Stimulated activated CD8-positive, alpha-beta memory T cell treated with anti-CD3 and anti-CD28 coated beads, Interleukin-12 subunit alpha, Interleukin-12 subunit beta, amount 100 ng/mL, for 24 hours (primary cell): ENCODE results near the gene PLIN4.
"Not testable (repeated sequence)": the region's sequence is repeated elsewhere in the genome, so short reads cannot be mapped to it uniquely, and the experiment has no call there.

Experiments
- DNase-seq: peaks from one replicate; pipeline ENCODE4 v3.0.0-alpha.2; 2020; ENCODE audit errors: extremely low read depth

Gene PLIN4, protein sequence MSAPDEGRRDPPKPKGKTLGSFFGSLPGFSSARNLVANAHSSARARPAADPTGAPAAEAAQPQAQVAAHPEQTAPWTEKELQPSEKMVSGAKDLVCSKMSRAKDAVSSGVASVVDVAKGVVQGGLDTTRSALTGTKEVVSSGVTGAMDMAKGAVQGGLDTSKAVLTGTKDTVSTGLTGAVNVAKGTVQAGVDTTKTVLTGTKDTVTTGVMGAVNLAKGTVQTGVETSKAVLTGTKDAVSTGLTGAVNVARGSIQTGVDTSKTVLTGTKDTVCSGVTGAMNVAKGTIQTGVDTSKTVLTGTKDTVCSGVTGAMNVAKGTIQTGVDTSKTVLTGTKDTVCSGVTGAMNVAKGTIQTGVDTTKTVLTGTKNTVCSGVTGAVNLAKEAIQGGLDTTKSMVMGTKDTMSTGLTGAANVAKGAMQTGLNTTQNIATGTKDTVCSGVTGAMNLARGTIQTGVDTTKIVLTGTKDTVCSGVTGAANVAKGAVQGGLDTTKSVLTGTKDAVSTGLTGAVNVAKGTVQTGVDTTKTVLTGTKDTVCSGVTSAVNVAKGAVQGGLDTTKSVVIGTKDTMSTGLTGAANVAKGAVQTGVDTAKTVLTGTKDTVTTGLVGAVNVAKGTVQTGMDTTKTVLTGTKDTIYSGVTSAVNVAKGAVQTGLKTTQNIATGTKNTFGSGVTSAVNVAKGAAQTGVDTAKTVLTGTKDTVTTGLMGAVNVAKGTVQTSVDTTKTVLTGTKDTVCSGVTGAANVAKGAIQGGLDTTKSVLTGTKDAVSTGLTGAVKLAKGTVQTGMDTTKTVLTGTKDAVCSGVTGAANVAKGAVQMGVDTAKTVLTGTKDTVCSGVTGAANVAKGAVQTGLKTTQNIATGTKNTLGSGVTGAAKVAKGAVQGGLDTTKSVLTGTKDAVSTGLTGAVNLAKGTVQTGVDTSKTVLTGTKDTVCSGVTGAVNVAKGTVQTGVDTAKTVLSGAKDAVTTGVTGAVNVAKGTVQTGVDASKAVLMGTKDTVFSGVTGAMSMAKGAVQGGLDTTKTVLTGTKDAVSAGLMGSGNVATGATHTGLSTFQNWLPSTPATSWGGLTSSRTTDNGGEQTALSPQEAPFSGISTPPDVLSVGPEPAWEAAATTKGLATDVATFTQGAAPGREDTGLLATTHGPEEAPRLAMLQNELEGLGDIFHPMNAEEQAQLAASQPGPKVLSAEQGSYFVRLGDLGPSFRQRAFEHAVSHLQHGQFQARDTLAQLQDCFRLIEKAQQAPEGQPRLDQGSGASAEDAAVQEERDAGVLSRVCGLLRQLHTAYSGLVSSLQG (N-terminal part only)

DNA sequence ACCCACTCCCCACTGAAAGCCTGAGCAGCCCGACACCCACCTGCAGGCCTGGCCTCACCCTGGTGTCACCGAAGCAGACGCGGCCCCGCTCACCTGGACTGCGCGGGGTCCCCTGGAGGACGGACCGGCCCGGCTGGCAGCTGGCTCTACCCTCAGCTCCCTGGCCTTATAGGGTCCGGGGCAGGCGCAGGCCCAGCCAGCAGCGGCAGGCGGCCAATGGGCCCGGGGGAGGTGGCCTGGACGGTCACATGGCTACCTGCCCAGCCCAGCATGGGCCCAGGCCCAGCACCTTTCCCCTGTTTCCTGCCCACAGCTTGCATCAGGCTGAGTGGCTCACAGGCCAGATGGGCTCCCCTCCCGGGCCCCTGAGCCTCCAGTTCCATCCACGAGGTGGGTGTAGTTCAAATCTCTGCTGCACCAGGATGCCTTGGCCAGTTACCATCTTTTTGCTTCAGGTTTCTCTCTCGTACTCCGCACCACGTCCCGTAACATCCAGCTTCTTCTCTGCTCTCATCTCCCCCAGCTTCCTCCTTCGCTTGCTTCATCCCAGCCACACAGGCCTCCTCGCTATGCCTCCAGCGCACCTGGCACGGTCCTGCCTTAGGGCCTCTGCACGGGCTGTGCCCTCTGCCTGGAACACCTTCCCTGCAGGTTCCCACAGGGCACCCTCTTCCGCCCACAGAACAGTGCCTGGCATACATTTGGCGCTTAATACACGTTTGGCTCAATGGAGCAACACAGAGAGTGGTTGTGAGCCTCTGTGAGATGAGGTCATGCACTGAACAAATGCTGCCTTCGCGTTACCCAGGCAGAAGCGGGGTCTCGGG, at the start of gene PLIN4:
Gene PLIN4, minus strand, starts transcription at position 142 of the 827 bp plus-strand sequence. CDS start 214 bp downstream, outside the sequence.
- DNase-seq, result no peak

DNA sequence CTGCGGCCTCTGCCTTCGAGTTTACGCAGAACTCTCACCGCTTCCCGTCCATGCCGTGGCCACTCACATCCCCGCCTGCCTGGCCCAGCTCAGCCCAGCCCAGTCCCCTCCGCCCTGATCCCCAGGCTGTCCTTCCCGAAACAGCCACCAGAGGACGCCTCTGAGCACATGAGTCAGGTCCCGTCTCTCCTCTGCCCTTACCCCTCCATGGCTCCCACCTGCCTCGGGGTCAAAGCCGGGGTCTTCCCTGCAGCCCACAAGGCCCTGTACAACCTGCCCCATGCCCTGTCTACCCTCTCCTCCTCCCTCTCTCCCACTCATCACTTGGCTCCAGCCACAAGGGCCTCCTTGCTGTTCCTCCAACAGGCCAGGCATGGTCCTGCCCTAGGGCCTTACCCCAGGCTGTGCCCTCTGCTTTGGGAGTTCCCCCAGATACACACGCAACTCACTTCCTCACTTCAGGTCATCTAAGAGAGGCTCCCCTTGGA, 49.3 kb upstream of the PLIN4 start:
- no peak for DNase-seq

GRCh38 chr19:4566402-4567051, 48.2 kb upstream of the PLIN4 start:
- no peak for DNase-seq

GRCh38 chr19:4563562-4563961, 45.3 kb upstream of the PLIN4 start:
- not testable (repeated sequence) for DNase-seq

- DNase-seq, result not testable (repeated sequence)
These were observed 43.8 kb upstream of the PLIN4 start for GRCh38 chr19:4562085-4562484.

DNA sequence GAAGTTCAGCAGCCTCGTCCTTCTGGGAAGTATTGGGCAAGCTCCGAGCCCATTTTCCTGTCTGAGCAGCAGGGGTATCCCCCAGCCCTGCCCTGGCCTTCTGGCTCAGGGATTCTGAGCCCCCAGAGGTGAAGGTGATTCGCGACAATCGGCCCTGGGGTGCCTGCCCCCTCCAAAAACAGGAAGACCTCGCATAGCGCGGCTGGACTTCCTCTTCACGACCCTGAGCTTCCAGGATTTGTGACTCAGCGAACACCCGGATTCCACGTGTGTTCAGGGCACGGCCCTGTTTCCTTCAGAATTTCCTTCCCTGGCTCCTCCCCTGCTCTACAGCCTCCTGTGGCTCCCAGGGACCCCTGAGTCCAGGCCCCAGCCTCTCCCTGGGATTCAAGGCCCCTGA, 41.3 kb upstream of the PLIN4 start, which contains the start of gene SEMA6B:
Gene SEMA6B, minus strand, starts transcription at position 116 of the 400 bp plus-strand sequence. CDS start 1,227 bp downstream, outside the sequence.
- DNase-seq, result no peak

- DNase-seq, result no peak
These were observed 40.0 kb upstream of the PLIN4 start for GRCh38 chr19:4557971-4558941.

DNA sequence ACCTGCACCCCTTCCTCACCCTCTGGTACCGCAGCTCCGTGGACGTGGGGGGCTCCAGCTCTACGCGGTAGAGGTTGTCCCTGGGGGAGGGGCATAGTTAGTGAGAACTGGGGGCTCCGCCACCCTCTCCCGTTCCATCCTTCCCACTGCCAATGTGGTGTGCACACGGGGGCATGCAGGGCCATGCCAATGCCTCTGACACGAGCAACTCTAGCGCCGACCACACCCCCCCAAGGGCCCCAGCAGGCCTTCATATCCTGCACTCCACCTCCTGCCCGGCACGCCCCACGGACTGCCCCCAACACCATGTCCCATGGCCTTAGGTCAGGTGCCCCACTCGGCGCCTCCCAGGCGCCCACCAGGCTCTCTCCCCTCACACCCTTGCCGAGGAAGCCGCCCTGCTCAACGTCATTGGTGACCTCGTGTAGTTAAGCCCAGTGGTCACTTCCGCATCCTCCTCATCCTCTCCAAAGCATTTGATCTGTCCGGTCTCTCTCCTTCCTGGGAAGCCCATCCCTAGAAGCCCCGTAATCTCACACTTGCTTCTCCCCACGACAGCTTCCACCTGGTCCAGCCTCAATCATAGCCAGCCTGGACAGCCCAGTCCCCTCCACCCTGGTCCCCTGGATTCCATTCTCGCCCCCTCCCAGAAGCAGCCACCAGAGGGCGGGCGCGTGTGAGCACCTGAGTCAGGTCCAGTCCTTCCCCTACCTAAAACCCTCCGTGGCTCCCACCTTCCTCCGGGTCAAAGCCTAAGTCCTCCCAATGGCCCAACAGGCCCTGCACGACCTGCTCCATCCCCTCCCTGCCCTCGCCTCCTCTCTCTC, 39.1 kb upstream of the PLIN4 start:
- no peak for DNase-seq

GRCh38 chr19:4556597-4557127, 38.4 kb upstream of the PLIN4 start:
- DNase-seq, result no peak

GRCh38 chr19:4555657-4556561, 37.6 kb upstream of the PLIN4 start:
- DNase-seq, result no peak

- DNase-seq, result no peak
These were observed 36.4 kb upstream of the PLIN4 start for GRCh38 chr19:4554717-4555116.

- DNase-seq, result no peak
These were observed 35.5 kb upstream of the PLIN4 start for GRCh38 chr19:4553775-4554174.

GRCh38 chr19:4553092-4553695, 34.9 kb upstream of the PLIN4 start:
- no peak for DNase-seq

DNA sequence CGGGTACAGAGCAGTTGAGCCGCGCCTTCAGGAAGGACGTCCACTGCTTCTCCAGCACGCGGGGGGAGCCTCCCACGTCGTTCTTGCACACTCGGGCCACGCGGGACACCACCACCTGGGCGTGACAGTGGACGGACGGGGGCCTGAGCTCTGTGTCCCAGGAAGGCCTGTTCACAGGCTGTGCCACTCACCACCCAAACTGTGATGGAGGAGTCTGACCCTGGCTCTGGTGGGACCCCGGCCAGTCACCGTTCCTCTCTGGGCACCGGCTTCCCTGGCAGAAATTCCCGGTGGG, 34.2 kb upstream of the PLIN4 start:
- no peak for DNase-seq

DNA sequence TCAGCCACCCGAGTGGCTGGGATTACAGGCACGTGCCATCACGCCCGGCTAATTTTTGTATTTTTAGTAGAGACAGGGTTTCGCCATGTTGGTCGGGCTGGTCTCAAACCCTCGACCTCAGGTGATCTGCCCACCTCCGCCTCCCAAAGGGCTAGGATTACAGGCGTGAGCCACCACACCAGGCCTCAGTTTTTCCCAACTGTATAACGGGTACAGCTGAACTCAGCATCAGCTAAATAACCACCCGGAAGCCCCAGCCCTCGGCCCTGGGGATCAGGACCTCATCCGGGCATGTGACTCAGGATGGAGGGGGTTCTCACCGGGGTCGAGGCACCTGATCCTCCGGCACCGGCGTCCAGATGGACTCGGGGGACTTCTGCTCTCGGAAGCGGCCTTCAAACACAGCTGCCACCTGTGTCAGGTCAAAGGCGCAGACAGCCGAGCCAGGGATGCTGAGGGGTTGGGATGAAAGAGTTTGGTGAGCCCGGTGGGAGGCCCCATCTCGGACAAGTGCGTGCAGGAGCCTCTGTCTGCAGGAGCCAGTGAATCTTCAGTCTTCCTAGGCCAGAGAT, 32.3 kb upstream of the PLIN4 start:
- DNase-seq, result no peak

- no peak for DNase-seq
These were observed 31.7 kb upstream of the PLIN4 start for GRCh38 chr19:4550018-4550417.
